GM12878 (cell line): ENCODE measurements around the gene LMF2. TPM values are rescaled to one million over a fixed set of nuclear protein-coding genes. Genes with fewer than 3 reads are reported as not detected.

Source experiments
- ATAC-seq: fragments of 200-7000 bp; cut with Tn5 transposase; 3 replicates; pipeline ENCODE4 v1.9.1; 2020; ENCODE audit warnings: mild to moderate bottlenecking, moderate library complexity
- BruUV-seq: library from RNA; stranded (reverse); fragments of 400-500 nt; replicated peaks from 2 replicates; lab custom pipeline; 2021; lab: Mats Ljungman, UMichigan
- CTCF ChIA-PET: fragments of 300-600 bp; sonication (Branson Sonifier 250); formaldehyde crosslinking; extraction: SDS; loops from one replicate; lab custom pipeline; 2021; ENCODE audit warnings: inconsistent platforms; lab: Yijun Ruan, JAX
- POLR2A ChIA-PET: fragments of 350-600 bp; formaldehyde crosslinking; extraction: SDS; loops from one replicate; lab custom pipeline; 2021; ENCODE audit warnings: inconsistent platforms; lab: Charles Lee
- RAD21 ChIA-PET: fragments of 300-600 bp; sonication (Branson Sonifier 250); formaldehyde crosslinking; loops from one replicate; lab custom pipeline; 2023; ENCODE audit warnings: antibody characterized with exemption; ENCODE audit not compliant: unreplicated experiment; lab: Charles Lee
- SMC1A ChIA-PET: fragments of 300-600 bp; sonication (Branson Sonifier 250); formaldehyde crosslinking; loops from one replicate; lab custom pipeline; 2023; ENCODE audit not compliant: unreplicated experiment, uncharacterized antibody; lab: Charles Lee
- DNase-seq: peaks from one replicate; pipeline ENCODE4 v3.0.0-alpha.2; 2011; ENCODE audit warnings: low read depth, low spot score
- FAIRE-seq: peaks from 3 replicates; lab custom pipeline; 2011; peaks lifted over from hg19 to GRCh38; lab: Jason Lieb, UNC
- H2AFZ ChIP-seq: 2 replicates; pipeline ENCODE4 v1.6.0; 2011; ENCODE audit warnings: low read depth, low read length, control low read depth; ENCODE audit not compliant: control insufficient read depth
- H3K27ac ChIP-seq: 2 replicates; pipeline ENCODE4 v1.5.1; 2011; ENCODE audit warnings: control low read depth; ENCODE audit not compliant: control insufficient read depth, insufficient read depth
- H3K27me3 ChIP-seq, 2 experiments: replicated peaks in 1 of 2; 2 replicates each; pipeline versions ENCODE4 v1.6.0 to v1.6.1; 2011; ENCODE audit warnings: low read length in 1 of 2; ENCODE audit not compliant: control insufficient read depth in 2 of 2, insufficient read depth in 2 of 2
- H3K36me3 ChIP-seq, 2 experiments: 2 replicates each; pipeline ENCODE4 v1.5.1; 2011; ENCODE audit warnings: low read length in 1 of 2; ENCODE audit not compliant: control insufficient read depth in 2 of 2, insufficient read depth in 2 of 2
- H3K4me1 ChIP-seq: 2 replicates; pipeline ENCODE4 v1.6.1; 2011; ENCODE audit warnings: mild to moderate bottlenecking, low read length, moderate library complexity, mixed read lengths; ENCODE audit not compliant: control insufficient read depth, insufficient read depth
- H3K4me2 ChIP-seq: 2 replicates; pipeline ENCODE4 v1.6.0; 2011; ENCODE audit warnings: control low read depth; ENCODE audit not compliant: control insufficient read depth, insufficient read depth
- H3K4me3 ChIP-seq: fragments of 200-600 bp; sonication (generic); 2 replicates; pipeline ENCODE4 v1.5.1; 2016
- H3K79me2 ChIP-seq: 2 replicates; pipeline ENCODE4 v1.6.0; 2011; ENCODE audit warnings: low read length; ENCODE audit not compliant: control insufficient read depth, insufficient read depth
- H3K9ac ChIP-seq: 2 replicates; pipeline ENCODE4 v1.8.0; 2011; ENCODE audit warnings: low read length, control low read depth, mixed read lengths; ENCODE audit not compliant: control insufficient read depth, insufficient read depth
- H3K9me3 ChIP-seq: replicated peaks from 3 replicates; pipeline ENCODE4 v1.5.1; 2011; ENCODE audit warnings: mild to moderate bottlenecking, low read length; ENCODE audit not compliant: control insufficient read depth, insufficient read depth
- H4K20me1 ChIP-seq: 2 replicates; pipeline ENCODE4 v1.6.0; 2011; ENCODE audit not compliant: control insufficient read depth, insufficient read depth
- BCLAF1 ChIP-seq: fragments of 450-650 bp; IDR thresholded peaks from 2 replicates; pipeline ENCODE4 v1.6.1; 2017; ENCODE audit warnings: antibody characterized with exemption, mild to moderate bottlenecking, moderate library complexity
- CHD2 ChIP-seq: IDR thresholded peaks from 2 replicates; pipeline ENCODE4 v1.6.1; 2011; ENCODE audit warnings: low read depth, low read length, improper control_type of control experiment, borderline replicate concordance
- CHD4 ChIP-seq: fragments of 200-600 bp; sonication (generic); IDR thresholded peaks from 2 replicates; pipeline ENCODE4 v1.6.1; 2016; ENCODE audit warnings: mild to moderate bottlenecking
- CUX1 ChIP-seq: IDR thresholded peaks from 2 replicates; pipeline ENCODE4 v1.6.1; 2012; ENCODE audit warnings: improper control_type of control experiment, low read depth, low read length; ENCODE audit not compliant: insufficient replicate concordance
- PAX5 ChIP-seq: IDR thresholded peaks from 2 replicates; pipeline ENCODE4 v1.6.1; 2011; ENCODE audit warnings: low read depth, low read length, borderline replicate concordance
- PKNOX1 ChIP-seq: fragments of 450-650 bp; IDR thresholded peaks from 2 replicates; pipeline ENCODE4 v1.6.1; 2016; ENCODE audit warnings: mild to moderate bottlenecking
- SMARCA5 ChIP-seq: fragments of 450-650 bp; IDR thresholded peaks from 2 replicates; pipeline ENCODE4 v1.6.1; 2017; ENCODE audit warnings: mild to moderate bottlenecking
- SREBF2 ChIP-seq: IDR thresholded peaks from 2 replicates; pipeline ENCODE4 v1.6.1; 2012; ENCODE audit warnings: mild to moderate bottlenecking, low read length
- STAT1 ChIP-seq: fragments of 450-650 bp; conservative IDR thresholded peaks from 2 replicates; pipeline ENCODE4 v1.6.1; 2014; ENCODE audit warnings: antibody characterized with exemption, mild to moderate bottlenecking
- TCF7 ChIP-seq: IDR thresholded peaks from 2 replicates; pipeline ENCODE4 v1.6.1; 2014; ENCODE audit warnings: antibody characterized with exemption, borderline replicate concordance
- ZBTB40 ChIP-seq: fragments of 450-650 bp; IDR thresholded peaks from 2 replicates; pipeline ENCODE4 v1.6.1; 2016; ENCODE audit warnings: mild to moderate bottlenecking, moderate library complexity, borderline replicate concordance
- ZNF274 ChIP-seq: IDR thresholded peaks from one replicate; pipeline ENCODE4 v1.8.0; 2011; ENCODE audit not compliant: insufficient read length, insufficient read depth
- WGBS: methylation state at CpG from one replicate; pipeline ENCODE4 v1.1.6; 2016; ENCODE audit warnings: low lambda C conversion rate; ENCODE audit not compliant: insufficient replicate concordance, insufficient coverage; ENCODE audit errors: missing lambda C conversion rate; 5-methylcytosine and 5-hydroxymethylcytosine counted together
- in situ Hi-C: fragments of 300-500 bp; cut with MboI; formaldehyde crosslinking; loops from 9 replicates; pipeline ENCODE4 v1.14.3; 2018; ENCODE audit warnings: mixed read lengths
- intact Hi-C: fragments of 100-400 bp; cut with micrococcal nuclease; formaldehyde crosslinking; loops from one replicate; pipeline ENCODE4 v1.14.2; 2022; ENCODE audit not compliant: unreplicated experiment
- polyA plus RNA-seq, 11 experiments: library from polyadenylated mRNA; depleted of rRNA in 4 of 11; unstranded in 6 of 11; stranded (reverse) in 5 of 11; fragments of >200 nt; fragmentation: Nextera tagmentation in 4 of 11; fragmentation: Illumina TruSeq in 1 of 11; extraction: Ambion mirVana in 4 of 11; extraction: Trizol in 1 of 11; gene quantifications; 1 replicate in 1 of 11; 2 replicates in 10 of 11; pipeline versions ENCODE4 v1.2.1 to v1.2.3, GENCODE V29; 2011 to 2016; ENCODE audit warnings: inconsistent platforms in 2 of 11, missing spikeins in 2 of 11, low read depth in 1 of 11
- total RNA-seq, 4 experiments: library from RNA; depleted of rRNA in 3 of 4; stranded (reverse); fragments of >200 nt in 3 of 4; fragmentation: Illumina TruSeq in 1 of 4; extraction: Trizol in 1 of 4; gene quantifications; 2 replicates each; pipeline versions ENCODE4 v1.2.1 to v1.2.3, GENCODE V29; 2013 to 2021

The LMF2 gene
- total and polyA plus RNA-seq, 10 of the 15 experiments (the other 5 are each of a cell fraction or from before 2014, with no cell fraction given) = 0.08 to 57.5 (median 21.2) TPM

- ChIA-PET SMC1A (no interaction called here), POLR2A (no interaction called here), RAD21 (no interaction called here), CTCF (no interaction called here)
- no peak for FAIRE-seq
- 80% methylated on average over 12 of the region's 12 CpGs for WGBS
- no peak overlapping the region for H3K4me2 ChIP-seq
- H3K27me3 ChIP-seq = peaks cover 0 to 3% of the 10 kb centered on the region in 2 experiments; a peak in 2 of 4 replicates
- in situ Hi-C loops (no loop called here), intact Hi-C loops (loop anchor here (10.0 kb wide), 1 partner anchor 233 kb away; the partner anchor contains the start of gene TUBGCP6)
- no peak overlapping the region for H3K9ac ChIP-seq
- H3K9me3 ChIP-seq = no peaks in the 10 kb centered on the region
- ATAC-seq = no peak
- H3K4me1 ChIP-seq = peaks cover 13% of the 10 kb centered on the region
- H3K4me3 ChIP-seq = no peak overlapping the region
- H2AFZ ChIP-seq = no peak overlapping the region
- no peaks in the 10 kb centered on the region for H3K36me3 ChIP-seq
- H3K79me2 ChIP-seq = peaks cover 14% of the 10 kb centered on the region
- no TSS peak for BruUV-seq
- no peaks in the 10 kb centered on the region for H4K20me1 ChIP-seq
- no peak for DNase-seq
- no peak overlapping the region for H3K27ac ChIP-seq
- no peak for TF ChIP-seq ZNF274
- no peak for TF ChIP-seq TCF7
- TF ChIP-seq STAT1 = no peak
- TF ChIP-seq SREBF2 = no peak
- no peak for TF ChIP-seq CHD4
- no peak for TF ChIP-seq SMARCA5
- no peak for TF ChIP-seq CUX1
- no peak for TF ChIP-seq CHD2
- TF ChIP-seq BCLAF1 = no peak
- no peak for TF ChIP-seq PAX5
- no peak for TF ChIP-seq ZBTB40
- no peak for TF ChIP-seq PKNOX1
These were observed 29.6 kb downstream of the LMF2 start for GRCh38 chr22:50477923-50478322.
